Measurements from ENCODE around the gene OGFR.

The OGFR gene

GRCh38 chr20:62822239-62822787 is 17.7 kb downstream of the OGFR start:
- TF ChIP-seq, protein P1, sequence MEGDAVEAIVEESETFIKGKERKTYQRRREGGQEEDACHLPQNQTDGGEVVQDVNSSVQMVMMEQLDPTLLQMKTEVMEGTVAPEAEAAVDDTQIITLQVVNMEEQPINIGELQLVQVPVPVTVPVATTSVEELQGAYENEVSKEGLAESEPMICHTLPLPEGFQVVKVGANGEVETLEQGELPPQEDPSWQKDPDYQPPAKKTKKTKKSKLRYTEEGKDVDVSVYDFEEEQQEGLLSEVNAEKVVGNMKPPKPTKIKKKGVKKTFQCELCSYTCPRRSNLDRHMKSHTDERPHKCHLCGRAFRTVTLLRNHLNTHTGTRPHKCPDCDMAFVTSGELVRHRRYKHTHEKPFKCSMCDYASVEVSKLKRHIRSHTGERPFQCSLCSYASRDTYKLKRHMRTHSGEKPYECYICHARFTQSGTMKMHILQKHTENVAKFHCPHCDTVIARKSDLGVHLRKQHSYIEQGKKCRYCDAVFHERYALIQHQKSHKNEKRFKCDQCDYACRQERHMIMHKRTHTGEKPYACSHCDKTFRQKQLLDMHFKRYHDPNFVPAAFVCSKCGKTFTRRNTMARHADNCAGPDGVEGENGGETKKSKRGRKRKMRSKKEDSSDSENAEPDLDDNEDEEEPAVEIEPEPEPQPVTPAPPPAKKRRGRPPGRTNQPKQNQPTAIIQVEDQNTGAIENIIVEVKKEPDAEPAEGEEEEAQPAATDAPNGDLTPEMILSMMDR (conservative IDR thresholded peaks at IDR 0.05; ENCODE audit: control insufficient read depth, insufficient read depth, low read depth, low read length): no peak
- H3K4me3 ChIP-seq (ENCODE audit: control insufficient read depth, low read depth, low read length): no peak overlapping the region
- DNase-seq (ENCODE audit: low read depth): no peak

GRCh38 chr20:62822788-62823651 is 18.4 kb downstream of the OGFR start:
- peak; percentile 36 for DNase-seq (ENCODE audit: low read depth)
- no peak overlapping the region for H3K4me3 ChIP-seq (ENCODE audit: control insufficient read depth, low read depth, low read length)
- TF ChIP-seq, protein P1 (conservative IDR thresholded peaks at IDR 0.05; ENCODE audit: control insufficient read depth, insufficient read depth, low read depth, low read length): peak; percentile 19

DNA sequence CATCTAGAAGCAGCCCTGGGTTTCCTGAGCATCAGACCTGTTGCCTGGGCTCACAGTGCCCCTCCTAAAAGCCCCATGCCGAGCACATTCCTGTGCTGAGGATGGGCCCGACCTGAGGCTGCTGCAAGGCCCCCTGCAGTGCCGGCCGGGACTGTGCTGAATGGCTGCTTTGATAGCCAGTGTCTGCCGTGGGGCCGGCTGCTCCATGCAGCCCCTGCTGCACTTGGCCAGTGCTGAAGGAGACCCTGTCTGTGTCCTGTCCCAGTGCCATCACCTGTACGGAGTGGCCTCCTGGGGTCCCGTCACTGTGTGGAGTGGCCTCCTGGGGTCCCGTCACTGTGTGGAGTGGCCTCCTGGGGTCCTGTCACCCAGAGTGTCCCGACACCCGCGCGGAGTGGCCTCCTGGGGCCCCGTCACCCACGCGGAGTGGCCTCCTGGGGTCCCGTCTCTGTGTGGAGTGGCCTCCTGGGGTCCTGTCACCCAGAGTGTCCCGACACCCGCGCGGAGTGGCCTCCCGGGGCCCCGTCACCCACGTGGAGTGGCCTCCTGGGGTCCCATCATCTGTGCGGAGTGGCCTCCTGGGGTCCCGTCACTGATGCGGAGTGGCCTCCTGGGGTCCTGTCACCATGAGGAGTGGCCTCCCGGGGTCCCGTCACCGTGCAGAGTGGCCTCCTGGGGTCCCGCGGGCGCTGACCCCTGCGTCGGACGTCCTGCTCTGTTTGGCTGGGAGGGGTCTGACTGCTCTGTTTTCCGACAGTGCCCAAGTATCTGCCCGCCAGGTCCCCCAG is 19.2 kb downstream of the OGFR start:
- no peak for DNase-seq (ENCODE audit: low read depth)
- no peak overlapping the region for H3K4me3 ChIP-seq (ENCODE audit: control insufficient read depth, low read depth, low read length)
- TF ChIP-seq, protein P1 (conservative IDR thresholded peaks at IDR 0.05; ENCODE audit: control insufficient read depth, insufficient read depth, low read depth, low read length): no peak

GRCh38 chr20:62824476-62825332 is 20.1 kb downstream of the OGFR start:
- DNase-seq (ENCODE audit: low read depth): no peak
- TF ChIP-seq, protein P1 (conservative IDR thresholded peaks at IDR 0.05; ENCODE audit: control insufficient read depth, insufficient read depth, low read depth, low read length): no peak
- H3K4me3 ChIP-seq (ENCODE audit: control insufficient read depth, low read depth, low read length): peak overlapping the region; percentile 15

- no peak overlapping the region for H3K4me3 ChIP-seq (ENCODE audit: control insufficient read depth, low read depth, low read length)
- DNase-seq (ENCODE audit: low read depth): no peak
- TF ChIP-seq, protein P1 (conservative IDR thresholded peaks at IDR 0.05; ENCODE audit: control insufficient read depth, insufficient read depth, low read depth, low read length): no peak
Observed at GRCh38 chr20:62825333-62825985, 20.8 kb downstream of the OGFR start.
